Measurements from ENCODE around the gene ACMSD. TPM values are rescaled to one million over a fixed set of nuclear protein-coding genes. Genes with fewer than 3 reads are reported as not detected.

Gene ACMSD
- total RNA-seq, 6 experiments from 2014 or later: 38.3 to 145 (median 87.0) TPM

GRCh38 chr2:134934150-134934549 is 95.7 kb downstream of the ACMSD start:
- no peaks in the 10 kb centered on the region for H3K27me3 ChIP-seq
- DNase-seq (no peak), ATAC-seq (peak; percentile 67 to 81 (median 80))
- H3K9me3 ChIP-seq: no peaks in the 10 kb centered on the region
- intact Hi-C loops (cut with DNase I): no loop called here
- H3K36me3 ChIP-seq: peaks cover 0 to 11% (median 2%) of the 10 kb centered on the region in 4 donors
- peak overlapping the region; percentile 48 to 72 (median 58) for H3K27ac ChIP-seq
- H3K4me3 ChIP-seq: peak overlapping the region in 2 of 3 donors; percentile 4 to 7
- peaks cover 0 to 59% (median 23%) of the 10 kb centered on the region in 4 donors for H3K4me1 ChIP-seq
- WGBS (ENCODE audit: insufficient coverage, low coverage, low lambda C conversion rate, missing lambda C conversion rate): 0% methylated on average over 2 of the region's 2 CpGs
- TF ChIP-seq POLR2A (IDR thresholded peaks at IDR 0.05): peak; percentile 24
- TF ChIP-seq CTCF (IDR thresholded peaks at IDR 0.05): no peak

GRCh38 chr2:134934641-134935040 is 96.2 kb downstream of the ACMSD start:
- H3K4me1 ChIP-seq: peaks cover 0 to 59% (median 23%) of the 10 kb centered on the region in 4 donors
- TF ChIP-seq CTCF (IDR thresholded peaks at IDR 0.05) (no peak), POLR2A (IDR thresholded peaks at IDR 0.05) (no peak)
- no peaks in the 10 kb centered on the region for H3K9me3 ChIP-seq
- peak overlapping the region; percentile 25 to 72 (median 58) for H3K27ac ChIP-seq
- H3K4me3 ChIP-seq: peak overlapping the region in 2 of 3 donors; percentile 4 to 7
- ATAC-seq (peak; percentile 57 to 71 (median 60)), DNase-seq (no peak)
- WGBS (ENCODE audit: insufficient coverage, low coverage, low lambda C conversion rate, missing lambda C conversion rate): 0% methylated on average over 1 of the region's 1 CpG
- intact Hi-C loops (cut with DNase I): no loop called here
- H3K36me3 ChIP-seq: peaks cover 0 to 16% (median 5%) of the 10 kb centered on the region in 4 donors
- H3K27me3 ChIP-seq: no peaks in the 10 kb centered on the region

GRCh38 chr2:134936691-134937090 is 98.3 kb downstream of the ACMSD start:
- H3K4me1 ChIP-seq: peaks cover 0 to 54% (median 21%) of the 10 kb centered on the region in 4 donors
- H3K4me3 ChIP-seq: no peak overlapping the region
- no peak overlapping the region for H3K27ac ChIP-seq
- WGBS (ENCODE audit: insufficient coverage, low coverage, low lambda C conversion rate, missing lambda C conversion rate): 54% methylated on average over 4 of the region's 4 CpGs
- ATAC-seq (no peak), DNase-seq (no peak)
- H3K27me3 ChIP-seq: no peaks in the 10 kb centered on the region
- peaks cover 0 to 34% (median 8%) of the 10 kb centered on the region in 4 donors for H3K36me3 ChIP-seq
- intact Hi-C loops (cut with DNase I): no loop called here
- TF ChIP-seq POLR2A (IDR thresholded peaks at IDR 0.05) (no peak), CTCF (IDR thresholded peaks at IDR 0.05) (no peak)
- H3K9me3 ChIP-seq: no peaks in the 10 kb centered on the region

- no peak overlapping the region for H3K4me3 ChIP-seq
- 85% methylated on average over 2 of the region's 2 CpGs for WGBS (ENCODE audit: insufficient coverage, low coverage, low lambda C conversion rate, missing lambda C conversion rate)
- no peaks in the 10 kb centered on the region for H3K9me3 ChIP-seq
- intact Hi-C loops (cut with DNase I): no loop called here
- H3K4me1 ChIP-seq: no peaks in the 10 kb centered on the region
- TF ChIP-seq CTCF (IDR thresholded peaks at IDR 0.05): no peak
- no peak for TF ChIP-seq POLR2A (IDR thresholded peaks at IDR 0.05)
- no peaks in the 10 kb centered on the region for H3K27me3 ChIP-seq
- ATAC-seq: peak in 1 of 4 donors; percentile 30
- no peak for DNase-seq
- peaks cover 0 to 56% (median 13%) of the 10 kb centered on the region in 4 donors for H3K36me3 ChIP-seq
- no peak overlapping the region for H3K27ac ChIP-seq
Observed at GRCh38 chr2:134943540-134943939, 105.1 kb downstream of the ACMSD start.
